ENCODE results near the gene UCN. TPM values are rescaled to one million over a fixed set of nuclear protein-coding genes. Genes with fewer than 3 reads are reported as not detected.

Gene UCN
- total RNA-seq, 1 donor from 2014 or later: 1.2 TPM

- no peaks in the 10 kb centered on the region for H3K9me3 Mint-ChIP-seq (ENCODE audit: low read depth)
- TF ChIP-seq CTCF (IDR thresholded peaks at IDR 0.05): no peak
- H3K36me3 Mint-ChIP-seq (ENCODE audit: low read depth): peaks cover 23% of the 10 kb centered on the region
- peaks cover 33% of the 10 kb centered on the region for H3K4me1 Mint-ChIP-seq (ENCODE audit: low read depth)
- peak overlapping the region; percentile 28 for H3K27ac Mint-ChIP-seq (ENCODE audit: unreplicated experiment)
- DNase-seq (ENCODE audit: low spot score): no peak
- H3K27me3 Mint-ChIP-seq (ENCODE audit: low read depth): no peaks in the 10 kb centered on the region
- H3K4me3 Mint-ChIP-seq (ENCODE audit: unreplicated experiment): no peak overlapping the region
Observed at GRCh38 chr2:27324720-27325119, 16.5 kb upstream of the UCN start.

- peak overlapping the region; percentile 99 for H3K27ac Mint-ChIP-seq (ENCODE audit: unreplicated experiment)
- no peaks in the 10 kb centered on the region for H3K27me3 Mint-ChIP-seq (ENCODE audit: low read depth)
- H3K9me3 Mint-ChIP-seq (ENCODE audit: low read depth): no peaks in the 10 kb centered on the region
- peak overlapping the region; percentile 87 for H3K4me3 Mint-ChIP-seq (ENCODE audit: unreplicated experiment)
- TF ChIP-seq CTCF (IDR thresholded peaks at IDR 0.05): no peak
- H3K4me1 Mint-ChIP-seq (ENCODE audit: low read depth): peaks cover 33% of the 10 kb centered on the region
- peaks cover 20% of the 10 kb centered on the region for H3K36me3 Mint-ChIP-seq (ENCODE audit: low read depth)
- no peak for DNase-seq (ENCODE audit: low spot score)
Observed at GRCh38 chr2:27323596-27324285, 15.5 kb upstream of the UCN start.

GRCh38 chr2:27322766-27323595 is 14.7 kb upstream of the UCN start, which contains the start of gene MPV17:
TSS of gene MPV17 (minus strand) at chr2:27323097. CDS start at chr2:27322517, 580 bp downstream.
- Mint-ChIP-seq H3K4me3 (ENCODE audit: unreplicated experiment) (peak within 1 kb of the TSS; percentile 87), H3K4me1 (ENCODE audit: low read depth) (peaks cover 33% of the 10 kb centered on the region), H3K27ac (ENCODE audit: unreplicated experiment) (peak within 1 kb of the TSS; percentile 99), H3K9me3 (ENCODE audit: low read depth) (no peaks in the 10 kb centered on the region), H3K27me3 (ENCODE audit: low read depth) (no peaks in the 10 kb centered on the region), H3K36me3 (ENCODE audit: low read depth) (peaks cover 14% of the 10 kb centered on the region)
- TF ChIP-seq CTCF (IDR thresholded peaks at IDR 0.05): no peak
- peak; percentile 93 for DNase-seq (ENCODE audit: low spot score)

- H3K27me3 Mint-ChIP-seq (ENCODE audit: low read depth): no peaks in the 10 kb centered on the region
Observed at GRCh38 chr2:27322301-27322765, 14.1 kb upstream of the UCN start.

More at GRCh38 chr2:27322301-27322765, 14.1 kb upstream of the UCN start:
- no peak for TF ChIP-seq CTCF (IDR thresholded peaks at IDR 0.05)
- Mint-ChIP-seq H3K4me3 (ENCODE audit: unreplicated experiment) (peak overlapping the region; percentile 87), H3K36me3 (ENCODE audit: low read depth) (peaks cover 13% of the 10 kb centered on the region), H3K4me1 (ENCODE audit: low read depth) (peaks cover 33% of the 10 kb centered on the region), H3K9me3 (ENCODE audit: low read depth) (no peaks in the 10 kb centered on the region), H3K27ac (ENCODE audit: unreplicated experiment) (peak overlapping the region; percentile 99)
- DNase-seq (ENCODE audit: low spot score): no peak

All from chondrocyte (in vitro differentiated cells).